H9 (cell line): ENCODE measurements around the gene PLA1A. TPM values are rescaled to one million over a fixed set of nuclear protein-coding genes. Genes with fewer than 3 reads are reported as not detected.

Experiments used
- DNase-seq: peaks from one replicate; pipeline ENCODE4 v3.0.0-alpha.2; 2017
- H2AFZ ChIP-seq: one replicate; pipeline ENCODE4 v1.6.1; 2013; ENCODE audit warnings: mild to moderate bottlenecking, low read length, control low read depth, moderate library complexity
- H2AK5ac ChIP-seq: 2 replicates; pipeline ENCODE4 v1.6.1; 2013; ENCODE audit warnings: low read length, control low read depth, mixed read lengths; ENCODE audit not compliant: insufficient read length
- H2BK120ac ChIP-seq: one replicate; pipeline ENCODE4 v1.6.1; 2013; ENCODE audit warnings: low read depth, mild to moderate bottlenecking, low read length, control low read depth, inconsistent platforms; ENCODE audit not compliant: poor library complexity, severe bottlenecking
- H2BK12ac ChIP-seq: 2 replicates; pipeline ENCODE4 v1.6.1; 2013; ENCODE audit warnings: low read length, control low read depth, mixed read lengths, low read depth; ENCODE audit not compliant: insufficient read length
- H2BK15ac ChIP-seq: 2 replicates; pipeline ENCODE4 v1.6.1; 2013; ENCODE audit warnings: low read depth, low read length, control low read depth
- H2BK20ac ChIP-seq: one replicate; pipeline ENCODE4 v1.6.1; 2013; ENCODE audit warnings: low read depth, mild to moderate bottlenecking, low read length, control low read depth, inconsistent platforms; ENCODE audit not compliant: poor library complexity, severe bottlenecking
- H2BK5ac ChIP-seq: 2 replicates; pipeline ENCODE4 v1.6.1; 2013; ENCODE audit warnings: low read length, control low read depth, mixed read lengths; ENCODE audit not compliant: insufficient read length
- H3K14ac ChIP-seq: 2 replicates; pipeline ENCODE4 v1.6.1; 2013; ENCODE audit warnings: low read length, control low read depth; ENCODE audit not compliant: insufficient read depth
- H3K18ac ChIP-seq: 2 replicates; pipeline ENCODE4 v1.6.1; 2013; ENCODE audit warnings: low read depth, mild to moderate bottlenecking, mixed read lengths, low read length, control low read depth; ENCODE audit not compliant: insufficient read length
- H3K23ac ChIP-seq: 2 replicates; pipeline ENCODE4 v1.6.1; 2013; ENCODE audit warnings: low read length, control low read depth, mixed read lengths, low read depth; ENCODE audit not compliant: insufficient read length
- H3K23me2 ChIP-seq: 2 replicates; pipeline ENCODE4 v1.6.1; 2013; ENCODE audit warnings: low read depth, mild to moderate bottlenecking, mixed read lengths, low read length, control low read depth; ENCODE audit not compliant: insufficient read length, poor library complexity, severe bottlenecking
- H3K27ac ChIP-seq: 2 replicates; pipeline ENCODE4 v1.5.1; 2013; ENCODE audit warnings: low read length, control low read depth, mixed read lengths, low read depth; ENCODE audit not compliant: insufficient read length
- H3K27me3 ChIP-seq: 2 replicates; pipeline ENCODE4 v1.6.1; 2013; ENCODE audit warnings: low read length, control low read depth, inconsistent platforms; ENCODE audit not compliant: insufficient read depth
- H3K4ac ChIP-seq: 2 replicates; pipeline ENCODE4 v1.6.1; 2013; ENCODE audit warnings: low read depth, mild to moderate bottlenecking, control low read depth, inconsistent platforms, low read length, moderate library complexity
- H3K4me1 ChIP-seq: 2 replicates; pipeline ENCODE4 v1.6.1; 2013; ENCODE audit warnings: low read length, control low read depth, inconsistent platforms; ENCODE audit not compliant: insufficient read depth
- H3K4me2 ChIP-seq: 2 replicates; pipeline ENCODE4 v1.6.1; 2013; ENCODE audit warnings: low read length, control low read depth, mixed read lengths; ENCODE audit not compliant: insufficient read length, insufficient read depth
- H3K56ac ChIP-seq: 2 replicates; pipeline ENCODE4 v1.6.1; 2013; ENCODE audit warnings: low read depth, mild to moderate bottlenecking, mixed read lengths, low read length, control low read depth; ENCODE audit not compliant: insufficient read length
- H3K79me1 ChIP-seq: 2 replicates; pipeline ENCODE4 v1.6.1; 2013; ENCODE audit warnings: low read depth, mild to moderate bottlenecking, moderate library complexity, low read length, control low read depth, inconsistent platforms; ENCODE audit not compliant: insufficient read depth, poor library complexity, severe bottlenecking
- H3K79me2 ChIP-seq: 2 replicates; pipeline ENCODE4 v1.6.1; 2013; ENCODE audit warnings: low read length, control low read depth, inconsistent platforms; ENCODE audit not compliant: insufficient read depth
- H3K9ac ChIP-seq: 2 replicates; pipeline ENCODE4 v1.6.1; 2013; ENCODE audit warnings: low read length, control low read depth, mixed read lengths; ENCODE audit not compliant: insufficient read length; ENCODE audit errors: extremely low read depth
- H3K9me3 ChIP-seq: one replicate; pipeline ENCODE4 v1.6.1; 2013; ENCODE audit warnings: low read depth, low read length, inconsistent platforms; ENCODE audit not compliant: control insufficient read depth
- H3T11ph ChIP-seq: one replicate; pipeline ENCODE4 v1.6.1; 2013; ENCODE audit warnings: mild to moderate bottlenecking, low read length, control low read depth, inconsistent platforms
- H4K20me1 ChIP-seq: one replicate; pipeline ENCODE4 v1.6.1; 2013; ENCODE audit not compliant: control insufficient read depth, insufficient read length, insufficient read depth
- H4K5ac ChIP-seq: 2 replicates; pipeline ENCODE4 v1.6.1; 2013; ENCODE audit warnings: low read depth, mild to moderate bottlenecking, mixed read lengths, low read length, control low read depth; ENCODE audit not compliant: insufficient read length
- H4K8ac ChIP-seq: replicated peaks from 2 replicates; pipeline ENCODE4 v1.6.1; 2013; ENCODE audit warnings: low read length, control low read depth, mixed read lengths, low read depth; ENCODE audit not compliant: insufficient read length
- H4K91ac ChIP-seq: 2 replicates; pipeline ENCODE4 v1.6.1; 2013; ENCODE audit warnings: low read depth, mild to moderate bottlenecking, moderate library complexity, mixed read lengths, low read length, control low read depth; ENCODE audit not compliant: insufficient read length
- H3K27ac Mint-ChIP-seq, 3 experiments: 2 replicates in 2 of 3; 3 replicates in 1 of 3; pipeline ENCODE4 v1.8.0; 2020 to 2021; ENCODE audit warnings: mixed read lengths in 3 of 3, mild to moderate bottlenecking in 1 of 3, moderate library complexity in 1 of 3
- H3K27me3 Mint-ChIP-seq: 2 replicates; pipeline ENCODE4 v1.8.0; 2021; ENCODE audit warnings: low read depth, mild to moderate bottlenecking, moderate library complexity, mixed read lengths
- H3K36me3 Mint-ChIP-seq, 3 experiments: 2 replicates in 2 of 3; 3 replicates in 1 of 3; pipeline ENCODE4 v1.8.0; 2020 to 2021; ENCODE audit warnings: low read depth in 3 of 3, mixed read lengths in 3 of 3; ENCODE audit not compliant: insufficient read depth in 1 of 3
- H3K4me1 Mint-ChIP-seq, 2 experiments: 2 replicates each; pipeline ENCODE4 v1.8.0; 2020; ENCODE audit warnings: mixed read lengths in 2 of 2
- H3K4me3 Mint-ChIP-seq, 2 experiments: 2 replicates in 1 of 2; 3 replicates in 1 of 2; pipeline ENCODE4 v1.8.0; 2020 to 2021; ENCODE audit warnings: mild to moderate bottlenecking in 2 of 2, mixed read lengths in 2 of 2, moderate library complexity in 1 of 2
- H3K9me3 Mint-ChIP-seq, 2 experiments: 2 replicates in 1 of 2; 3 replicates in 1 of 2; pipeline ENCODE4 v1.8.0; 2020; ENCODE audit warnings: mild to moderate bottlenecking in 2 of 2, mixed read lengths in 2 of 2, moderate library complexity in 1 of 2
- WGBS: extraction: QIAGEN DNeasy Blood & Tissue Kit; methylation state at CpG from one replicate; pipeline ENCODE4 v1.1.7; 2013; ENCODE audit warnings: missing lambda C conversion rate, low lambda C conversion rate, mixed read lengths; ENCODE audit not compliant: insufficient read length; ENCODE audit errors: extremely low coverage; 5-methylcytosine and 5-hydroxymethylcytosine counted together
- total RNA-seq: library from RNA; stranded (reverse); gene quantifications from 2 replicates; pipeline ENCODE4 v1.2.1, GENCODE V29; 2021
- TF ChIP-seq, protein P1 (sequence below): fragments of 200-600 bp; sonication (generic); conservative IDR thresholded peaks from 3 replicates; pipeline ENCODE4 v1.8.0; 2021; ENCODE audit warnings: antibody characterized with exemption, mild to moderate bottlenecking

Gene PLA1A
- total RNA-seq, 1 experiment from 2014 or later = not detected

DNA sequence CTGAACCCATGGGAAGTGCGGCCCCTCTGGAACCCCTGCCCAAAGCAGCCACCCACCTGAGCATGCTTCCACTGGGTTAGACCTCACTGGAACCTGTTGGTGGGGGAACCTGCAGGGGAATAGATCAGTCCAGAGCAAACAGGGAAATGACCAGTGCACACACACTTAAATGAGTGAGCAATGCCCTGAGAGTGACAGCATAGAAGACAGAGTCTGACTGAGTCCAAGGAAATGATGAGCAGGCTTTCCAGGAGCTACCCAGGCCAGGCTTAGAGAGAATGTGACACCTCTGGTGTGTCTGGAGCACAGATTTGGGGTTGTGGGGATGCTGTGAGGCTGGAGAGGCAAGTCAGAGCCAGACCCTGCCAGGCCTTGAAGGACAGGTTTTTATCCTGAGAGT is 28.5 kb downstream of the PLA1A start:
- no peak overlapping the region for H4K8ac ChIP-seq
- H3K79me2 ChIP-seq = no peaks in the 10 kb centered on the region
- no peak overlapping the region for H3K56ac ChIP-seq
- H3K4me2 ChIP-seq = no peak overlapping the region
- H2AFZ ChIP-seq = no peak overlapping the region
- no peaks in the 10 kb centered on the region; the same call in 1 of the 2 replicates for H3K27me3 ChIP-seq
- Mint-ChIP-seq H3K27ac (no peak overlapping the region; a peak in 1 of 7 replicates), H3K4me1 (peaks cover 18 to 24% of the 10 kb centered on the region in 2 experiments), H3K4me3 (no peak overlapping the region), H3K9me3 (no peaks in the 10 kb centered on the region; a peak in 1 of 5 replicates), H3K36me3 (no peaks in the 10 kb centered on the region), H3K27me3 (peaks cover 4% of the 10 kb centered on the region)
- no peak overlapping the region; the same call in 1 of the 2 replicates for H3K14ac ChIP-seq
- no peak overlapping the region for H3K9ac ChIP-seq
- H3T11ph ChIP-seq = no peak overlapping the region
- DNase-seq = no peak
- H3K27ac ChIP-seq = no peak overlapping the region
- H3K9me3 ChIP-seq = no peaks in the 10 kb centered on the region
- H4K91ac ChIP-seq = no peak overlapping the region
- H2BK120ac ChIP-seq = no peak overlapping the region
- no peak overlapping the region for H2BK12ac ChIP-seq
- H2BK15ac ChIP-seq = no peak overlapping the region
- H2BK20ac ChIP-seq = no peak overlapping the region
- no peak overlapping the region for H3K4ac ChIP-seq
- no peaks in the 10 kb centered on the region for H3K23me2 ChIP-seq
- H3K79me1 ChIP-seq = no peaks in the 10 kb centered on the region
- H4K20me1 ChIP-seq = no peaks in the 10 kb centered on the region
- no peak overlapping the region for H2BK5ac ChIP-seq
- no peak overlapping the region for H4K5ac ChIP-seq
- TF ChIP-seq, protein P1, sequence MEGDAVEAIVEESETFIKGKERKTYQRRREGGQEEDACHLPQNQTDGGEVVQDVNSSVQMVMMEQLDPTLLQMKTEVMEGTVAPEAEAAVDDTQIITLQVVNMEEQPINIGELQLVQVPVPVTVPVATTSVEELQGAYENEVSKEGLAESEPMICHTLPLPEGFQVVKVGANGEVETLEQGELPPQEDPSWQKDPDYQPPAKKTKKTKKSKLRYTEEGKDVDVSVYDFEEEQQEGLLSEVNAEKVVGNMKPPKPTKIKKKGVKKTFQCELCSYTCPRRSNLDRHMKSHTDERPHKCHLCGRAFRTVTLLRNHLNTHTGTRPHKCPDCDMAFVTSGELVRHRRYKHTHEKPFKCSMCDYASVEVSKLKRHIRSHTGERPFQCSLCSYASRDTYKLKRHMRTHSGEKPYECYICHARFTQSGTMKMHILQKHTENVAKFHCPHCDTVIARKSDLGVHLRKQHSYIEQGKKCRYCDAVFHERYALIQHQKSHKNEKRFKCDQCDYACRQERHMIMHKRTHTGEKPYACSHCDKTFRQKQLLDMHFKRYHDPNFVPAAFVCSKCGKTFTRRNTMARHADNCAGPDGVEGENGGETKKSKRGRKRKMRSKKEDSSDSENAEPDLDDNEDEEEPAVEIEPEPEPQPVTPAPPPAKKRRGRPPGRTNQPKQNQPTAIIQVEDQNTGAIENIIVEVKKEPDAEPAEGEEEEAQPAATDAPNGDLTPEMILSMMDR = no peak
- H3K23ac ChIP-seq = no peak overlapping the region
- H3K4me1 ChIP-seq = no peaks in the 10 kb centered on the region
- no peak overlapping the region for H3K18ac ChIP-seq
- no peak overlapping the region for H2AK5ac ChIP-seq
- no CpG with 5 or more reads among the region's 1 CpG for WGBS
